Sigmoid colon (tissue), 3 donors: ENCODE data around the gene ZRANB1.

Source experiments
- CTCF ChIP-seq, 4 experiments: fragments of 450-650 bp in 3 of 4; fragments of 200-600 bp in 1 of 4; IDR thresholded peaks; one replicate each; pipeline ENCODE4 v1.5.1; 2016 to 2019; ENCODE audit warnings: antibody characterized with exemption in 4 of 4, mild to moderate bottlenecking in 3 of 4, moderate library complexity in 2 of 4
- POLR2A ChIP-seq, 2 donors: fragments of 450-650 bp; IDR thresholded peaks; one replicate each; pipeline ENCODE4 v1.6.1; 2016; ENCODE audit warnings: antibody characterized with exemption in 2 of 2, mild to moderate bottlenecking in 2 of 2, moderate library complexity in 2 of 2

- no peak for TF ChIP-seq CTCF (IDR thresholded peaks at IDR 0.05)
- TF ChIP-seq POLR2A (IDR thresholded peaks at IDR 0.05), result no peak
These were observed 20.7 kb upstream of the ZRANB1 start for GRCh38 chr10:124921261-124921660.
